GM18499 (cell line): ENCODE measurements around the gene ELOVL6.

ENCODE experiments used
- ATAC-seq: cut with Tn5 transposase; IDR thresholded peaks from one replicate; pipeline ENCODE4 v1.9.1; 2021; ENCODE audit warnings: moderate number of reproducible peaks; ENCODE audit not compliant: insufficient read depth, unreplicated experiment

ELOVL6 gene

DNA sequence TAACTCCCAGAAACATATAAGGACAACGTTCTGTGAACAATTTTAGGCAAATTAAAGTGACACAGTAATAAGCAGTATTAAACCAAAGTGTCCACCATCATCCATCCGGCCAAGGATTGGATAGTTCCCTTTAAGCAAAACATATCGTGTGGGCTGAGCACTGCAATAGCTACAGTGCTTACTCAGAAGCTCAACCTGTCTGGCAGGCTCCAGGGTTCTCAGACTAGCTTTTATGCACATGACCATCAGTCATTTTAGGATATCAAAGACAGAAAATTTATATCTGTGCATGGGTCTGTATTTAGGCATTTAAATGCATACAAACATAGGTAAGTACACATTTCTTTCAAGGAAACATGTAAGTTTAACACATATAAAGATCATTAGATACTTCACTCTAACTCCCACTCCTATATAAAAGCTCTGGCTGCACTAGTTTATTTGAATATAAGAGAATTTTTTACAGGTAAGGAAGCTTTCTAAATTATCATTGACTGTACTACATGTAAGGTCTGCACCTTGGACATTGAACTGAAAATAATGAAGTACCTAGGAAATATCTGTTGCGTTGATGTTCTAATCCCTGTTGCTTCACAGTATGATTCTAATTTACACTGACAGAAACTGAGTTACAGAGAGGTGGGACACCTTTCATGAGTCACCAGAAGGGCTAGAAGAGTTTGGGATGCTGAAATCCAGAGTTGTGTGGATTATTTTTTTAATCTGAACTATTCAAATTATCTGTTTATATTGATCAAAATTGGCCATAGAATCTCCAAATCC is 67.6 kb downstream of the ELOVL6 start:
- ATAC-seq = no peak

DNA sequence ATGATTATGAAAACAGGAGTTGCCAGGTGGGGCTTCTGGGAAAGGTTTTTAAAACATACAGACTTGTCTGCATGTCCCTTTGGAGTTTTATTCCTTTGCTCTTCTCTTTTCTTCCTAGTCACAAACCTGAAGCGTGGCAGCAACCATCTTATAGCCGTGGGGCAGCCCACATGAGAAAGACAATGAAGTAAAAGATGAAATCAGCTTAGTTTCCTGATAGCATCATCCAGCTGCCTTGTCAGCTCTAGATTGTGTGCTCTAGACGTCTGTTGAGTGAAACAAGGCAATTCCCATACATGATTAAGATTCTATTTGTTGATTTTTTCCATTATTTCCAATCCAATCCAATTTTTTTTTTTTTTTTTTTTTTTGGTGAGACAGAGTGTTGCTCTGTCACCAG is 68.9 kb downstream of the ELOVL6 start:
- ATAC-seq = no peak

GRCh38 chr4:110128472-110128919 is 69.9 kb downstream of the ELOVL6 start:
- no peak for ATAC-seq

GRCh38 chr4:110128029-110128428 is 70.4 kb downstream of the ELOVL6 start:
- no peak for ATAC-seq

GRCh38 chr4:110124711-110125110 is 73.7 kb downstream of the ELOVL6 start:
- ATAC-seq = peak; percentile 66

DNA sequence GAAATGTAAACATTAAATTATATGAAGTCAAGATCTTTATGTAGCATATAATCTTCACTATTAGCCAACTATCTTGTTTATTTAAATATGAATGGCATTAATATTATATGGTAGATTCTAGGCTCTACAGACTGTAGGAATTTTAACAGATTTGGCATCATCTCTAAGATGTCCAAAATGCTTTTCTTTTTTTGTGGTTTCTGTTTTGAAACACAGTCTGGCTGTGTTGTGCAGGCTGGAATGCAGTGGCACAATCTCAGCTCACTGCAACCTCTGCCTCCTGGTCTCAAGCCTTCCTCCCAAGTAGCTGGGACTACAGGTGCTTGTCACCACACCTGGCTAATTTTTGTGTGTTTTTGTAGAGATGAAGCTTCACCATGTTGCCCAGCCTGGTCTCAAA is 76.2 kb downstream of the ELOVL6 start:
- no peak for ATAC-seq

- no peak for ATAC-seq
Observed at GRCh38 chr4:110120506-110120905, 77.9 kb downstream of the ELOVL6 start.

- no peak for ATAC-seq
Observed at GRCh38 chr4:110119880-110120279, 78.5 kb downstream of the ELOVL6 start.

- no peak for ATAC-seq
Observed at GRCh38 chr4:110119337-110119736, 79.1 kb downstream of the ELOVL6 start.

DNA sequence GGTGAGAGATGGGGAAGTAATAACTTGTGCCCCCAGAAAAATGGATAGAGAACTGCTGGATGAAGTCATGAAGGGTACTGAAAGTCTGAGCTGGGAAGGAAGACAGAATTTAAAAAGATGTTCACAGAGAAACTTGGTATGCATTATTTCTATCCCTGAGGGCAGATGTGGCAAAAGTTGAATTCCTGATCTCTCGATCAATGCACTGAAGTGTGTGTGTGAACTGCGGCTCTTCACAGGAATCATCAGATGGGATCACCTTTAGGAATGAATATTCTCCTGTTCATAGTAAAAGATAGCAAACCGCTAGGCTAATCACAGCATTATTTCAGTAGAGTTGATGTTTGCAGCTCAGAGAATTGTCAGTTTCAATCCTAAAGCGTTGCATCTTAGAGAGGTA is 86.4 kb downstream of the ELOVL6 start:
- no peak for ATAC-seq

- ATAC-seq = no peak
Observed at GRCh38 chr4:110109455-110109854, 89.0 kb downstream of the ELOVL6 start.

GRCh38 chr4:110108960-110109359 is 89.5 kb downstream of the ELOVL6 start:
- ATAC-seq = no peak

DNA sequence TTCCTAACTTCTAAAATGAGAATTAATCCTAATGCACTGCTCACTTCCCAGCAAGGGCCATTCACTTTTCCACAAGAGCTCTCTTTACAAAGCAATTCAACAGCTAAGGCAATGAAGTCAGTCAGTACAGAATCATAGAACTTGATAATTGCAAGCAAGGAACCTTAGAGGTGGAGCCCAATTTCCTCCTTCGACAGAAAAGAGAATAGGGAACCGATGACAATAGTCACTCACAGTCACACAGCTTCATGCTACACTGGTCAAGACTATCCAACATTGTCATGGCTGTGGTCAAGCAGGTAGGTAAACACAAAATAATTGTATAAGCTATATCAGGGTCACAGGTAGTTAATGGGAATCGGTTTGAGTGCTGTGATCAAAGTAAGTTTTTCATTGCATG is 90.0 kb downstream of the ELOVL6 start:
- peak; percentile 89 for ATAC-seq

- no peak for ATAC-seq
Observed at GRCh38 chr4:110107866-110108265, 90.5 kb downstream of the ELOVL6 start.

- ATAC-seq = no peak
Observed at GRCh38 chr4:110106931-110107296, 91.5 kb downstream of the ELOVL6 start.

DNA sequence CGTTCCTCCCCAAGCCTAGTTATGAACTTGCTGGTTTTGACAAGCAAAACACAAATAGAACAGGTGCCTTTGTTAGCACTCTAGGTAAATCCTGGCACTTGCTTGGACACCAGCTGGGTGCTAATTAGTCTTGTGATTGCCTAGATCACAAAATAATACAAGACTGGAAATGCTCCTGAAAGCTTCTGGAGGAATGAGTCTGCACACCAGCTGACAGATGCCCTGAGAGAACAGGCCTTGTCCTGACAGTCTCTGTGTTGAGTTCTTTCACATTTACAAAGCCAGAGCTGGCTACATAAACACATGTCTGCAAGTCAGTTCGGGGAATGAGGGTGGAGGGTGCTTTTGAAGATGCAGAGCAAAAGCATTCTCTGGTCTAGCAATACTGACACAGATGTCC is 93.8 kb downstream of the ELOVL6 start:
- ATAC-seq = no peak

DNA sequence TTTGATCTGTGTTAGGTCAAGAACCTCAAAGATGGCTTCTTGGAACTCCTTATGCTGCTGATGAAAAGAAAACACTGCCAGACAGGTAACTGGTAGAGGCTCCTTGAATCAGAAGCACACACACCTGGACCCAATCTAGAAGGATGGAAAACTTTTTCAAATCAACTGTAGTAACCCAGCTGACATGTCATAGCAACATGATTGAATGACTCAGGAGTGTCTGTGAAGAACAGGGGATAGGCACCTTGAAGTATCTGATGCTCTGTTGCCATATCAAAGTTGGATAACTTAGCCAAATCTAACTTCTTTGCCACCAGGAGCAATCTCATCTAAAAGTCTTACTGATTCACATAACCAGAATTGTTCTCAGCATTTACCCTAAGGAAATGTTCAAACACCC is 98.8 kb downstream of the ELOVL6 start:
- no peak for ATAC-seq

DNA sequence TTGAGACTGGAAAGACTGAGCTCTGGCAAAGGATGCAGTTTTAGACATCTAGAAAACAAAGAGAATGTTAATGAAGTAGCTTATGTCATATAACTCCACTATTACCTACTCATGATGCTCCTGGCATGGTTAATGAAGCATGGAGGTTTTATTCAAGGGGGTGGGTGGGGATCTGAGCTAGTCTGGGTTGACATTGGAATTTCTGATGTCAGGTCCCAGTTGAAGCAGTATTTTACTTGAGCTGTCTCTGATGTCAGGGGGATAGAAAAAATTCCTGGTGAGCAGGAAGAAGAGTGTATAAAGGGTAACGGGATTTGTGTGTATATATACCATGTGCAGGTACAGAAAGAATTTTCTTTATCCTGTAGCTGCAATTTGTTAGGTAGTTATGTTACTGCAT is 102.0 kb downstream of the ELOVL6 start:
- ATAC-seq = no peak

GRCh38 chr4:110092646-110093045 is 105.8 kb downstream of the ELOVL6 start:
- ATAC-seq = no peak

DNA sequence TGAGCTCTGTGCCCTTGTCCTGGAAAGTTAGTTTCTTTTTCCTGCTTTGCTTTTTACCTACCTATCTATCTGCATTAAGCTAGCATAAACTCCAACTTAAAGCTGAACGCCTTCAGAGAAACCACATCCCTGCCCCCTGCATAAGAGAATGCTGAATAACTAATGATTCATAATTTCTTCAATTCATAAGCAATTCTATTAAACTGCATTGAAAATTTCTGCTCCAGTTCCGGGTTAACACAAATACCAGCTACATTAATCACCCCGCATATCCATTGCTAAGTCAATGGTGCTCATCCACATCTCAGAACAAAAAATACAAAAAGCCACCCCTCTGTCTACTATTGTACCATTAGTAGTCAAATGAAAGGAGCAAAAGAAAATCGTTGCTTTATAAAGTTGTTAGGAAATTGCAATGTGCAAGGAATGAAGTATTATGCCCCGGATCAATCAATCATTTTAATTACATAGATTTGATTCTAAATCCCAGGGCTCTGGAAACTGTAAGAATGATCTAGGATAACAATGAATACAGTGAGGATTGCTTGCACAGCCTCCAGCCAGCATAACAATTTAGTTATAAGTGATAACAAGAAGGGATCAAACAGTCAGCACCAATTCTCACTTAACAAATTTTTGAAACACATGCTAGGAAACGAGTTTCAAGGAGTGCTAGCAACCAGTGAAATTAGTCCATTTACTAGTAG is 106.8 kb downstream of the ELOVL6 start:
- no peak for ATAC-seq

- ATAC-seq = no peak
Observed at GRCh38 chr4:110088670-110089069, 109.7 kb downstream of the ELOVL6 start.
